Ectodermal cell (in vitro differentiated cells): Measurements from ENCODE around the gene FSTL4.

Source experiments
- H3K27ac ChIP-seq: 2 replicates; pipeline ENCODE4 v1.7.0; 2013; ENCODE audit warnings: mild to moderate bottlenecking, low read depth, low read length; ENCODE audit not compliant: insufficient read depth, poor library complexity, severe bottlenecking
- H3K27me3 ChIP-seq: 2 replicates; pipeline ENCODE4 v1.7.0; 2013; ENCODE audit warnings: mild to moderate bottlenecking, low read length; ENCODE audit not compliant: insufficient read depth, control insufficient read depth, poor library complexity, severe bottlenecking
- H3K36me3 ChIP-seq: one replicate; pipeline ENCODE4 v1.7.0; 2013; ENCODE audit warnings: low read length; ENCODE audit not compliant: control insufficient read depth, insufficient read depth
- H3K4me1 ChIP-seq: one replicate; pipeline ENCODE4 v1.7.0; 2013; ENCODE audit warnings: low read length; ENCODE audit not compliant: control insufficient read depth, insufficient read depth
- H3K4me3 ChIP-seq: 2 replicates; pipeline ENCODE4 v1.7.0; 2013; ENCODE audit warnings: low read depth, low read length, control low read depth; ENCODE audit not compliant: insufficient read depth
- H3K9me3 ChIP-seq: 2 replicates; pipeline ENCODE4 v1.7.0; 2013; ENCODE audit warnings: mild to moderate bottlenecking, low read length, moderate library complexity; ENCODE audit not compliant: control insufficient read depth
- WGBS, 2 experiments: methylation state at CpG; one replicate each; pipeline ENCODE4 v1.1.7; 2013; ENCODE audit warnings: missing lambda C conversion rate in 2 of 2; 5-methylcytosine and 5-hydroxymethylcytosine counted together

FSTL4 gene

DNA sequence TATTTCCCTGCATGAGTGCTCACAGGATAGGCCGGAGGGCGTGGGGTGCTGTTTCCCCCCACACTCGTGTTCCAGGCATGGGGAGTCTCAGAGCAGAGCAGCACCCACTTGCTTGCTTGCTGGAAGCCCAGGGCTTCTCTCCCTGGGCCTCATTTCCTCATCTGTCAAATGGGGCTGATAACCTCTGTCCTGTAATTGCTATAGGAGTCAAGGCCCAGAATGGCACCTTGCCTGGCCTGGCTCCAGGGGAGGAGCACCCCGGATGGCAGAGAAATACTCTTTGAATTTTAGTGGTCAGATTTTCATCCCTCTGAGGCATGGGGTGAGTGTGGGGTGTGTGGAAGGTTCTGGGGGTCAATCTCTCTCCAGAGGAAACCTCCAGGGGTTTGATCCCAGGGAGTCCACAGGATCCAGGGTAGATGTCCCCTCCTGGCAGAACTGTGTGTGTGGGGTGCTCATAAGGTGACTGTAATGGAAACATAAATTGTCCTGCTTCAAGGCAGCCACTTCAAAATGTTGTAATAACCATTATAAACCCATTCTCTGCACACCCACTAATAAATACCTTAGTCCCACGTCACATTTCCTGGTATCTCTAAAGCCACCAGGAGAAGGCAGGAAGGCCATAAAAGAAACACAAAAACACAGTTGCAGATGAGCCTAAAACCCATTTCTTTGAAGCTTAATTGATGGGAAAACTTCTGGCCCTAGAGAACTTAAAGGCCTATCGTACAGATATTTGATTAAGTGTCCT is 272.2 kb downstream of the FSTL4 start:
- Histone ChIP-seq H3K4me1 (no peaks in the 10 kb centered on the region), H3K27me3 (no peaks in the 10 kb centered on the region), H3K9me3 (no peaks in the 10 kb centered on the region), H3K4me3 (no peak overlapping the region), H3K36me3 (no peaks in the 10 kb centered on the region), H3K27ac (no peak overlapping the region)
- WGBS, 2 experiments, result 92 to 94% methylated on average over 5 to 6 of the region's 6 CpGs

DNA sequence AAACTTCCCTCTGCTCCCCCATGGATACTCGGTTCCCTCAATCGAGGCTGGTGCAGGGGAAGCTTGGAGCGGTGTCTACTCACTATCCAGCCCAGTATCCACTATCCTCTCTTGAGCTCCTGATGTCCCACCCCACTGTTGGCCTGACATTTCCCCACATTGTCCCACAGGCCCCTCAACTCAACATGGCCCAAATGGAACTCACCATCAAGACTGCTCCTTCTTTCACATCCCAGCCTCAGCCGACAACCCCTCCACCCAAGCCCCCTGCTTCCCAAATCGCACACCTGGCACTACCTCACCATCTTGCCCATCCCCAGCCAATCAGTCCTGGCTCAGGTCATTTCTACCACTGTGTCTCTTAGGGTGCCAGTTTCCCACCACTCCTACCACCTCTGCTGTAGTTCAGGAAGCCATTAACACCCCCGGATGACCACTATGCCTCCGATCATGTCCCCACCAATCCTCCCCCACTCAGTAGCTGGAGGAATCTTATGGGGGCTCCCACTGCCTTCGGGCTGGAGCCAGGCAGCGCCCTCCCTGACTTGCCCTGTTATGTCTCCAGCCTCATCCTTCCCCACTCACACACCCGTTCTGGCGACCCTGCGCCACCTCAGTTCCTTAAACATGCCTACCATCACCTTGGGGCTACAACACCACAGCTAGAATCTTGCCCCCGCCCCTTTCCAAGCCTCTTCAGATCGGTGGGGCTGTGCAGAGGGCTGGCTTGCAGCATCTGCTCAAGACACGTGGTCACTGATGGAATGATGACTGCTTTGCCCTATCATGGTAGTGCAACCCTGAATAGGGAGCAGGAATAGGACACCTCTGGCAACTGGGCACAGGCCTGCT is 273.6 kb downstream of the FSTL4 start:
- Histone ChIP-seq H3K9me3 (no peaks in the 10 kb centered on the region), H3K36me3 (no peaks in the 10 kb centered on the region), H3K27ac (no peak overlapping the region), H3K4me1 (no peaks in the 10 kb centered on the region), H3K4me3 (no peak overlapping the region), H3K27me3 (no peaks in the 10 kb centered on the region)
- WGBS, 2 experiments, result 93% methylated on average over 15 of the region's 15 CpGs

DNA sequence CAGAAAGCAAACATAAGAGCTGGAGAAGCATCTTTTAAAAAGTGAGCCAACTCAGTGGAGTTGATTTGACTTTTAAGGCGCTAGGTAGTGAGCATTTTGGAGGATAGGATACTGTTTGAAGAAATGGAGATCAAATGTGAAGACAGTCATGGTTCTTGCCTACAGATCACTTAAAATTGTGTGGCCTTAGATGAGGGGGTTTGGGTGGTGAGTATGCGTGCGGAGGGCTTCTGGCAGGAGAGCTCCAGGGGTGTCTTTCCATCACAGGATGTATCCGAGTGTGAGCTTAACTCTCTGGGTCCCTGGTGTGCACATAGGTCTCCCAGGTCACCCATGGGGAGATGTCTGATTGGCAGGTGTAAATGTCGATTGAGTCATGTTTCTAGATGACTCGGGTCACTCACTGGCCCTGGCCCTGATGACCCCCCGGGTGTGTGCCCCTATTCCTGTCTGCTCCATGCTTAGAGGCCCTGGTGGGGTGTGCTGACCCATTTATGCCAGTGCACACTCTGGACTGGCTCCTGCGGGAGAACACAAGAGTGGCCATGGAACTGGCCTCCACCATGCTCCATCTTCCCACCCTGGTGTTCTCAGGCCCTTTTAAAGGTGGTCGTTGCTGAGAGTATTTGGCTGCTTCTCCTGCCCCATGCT is 274.4 kb downstream of the FSTL4 start:
- Histone ChIP-seq H3K9me3 (no peaks in the 10 kb centered on the region), H3K27me3 (no peaks in the 10 kb centered on the region), H3K4me3 (no peak overlapping the region), H3K4me1 (no peaks in the 10 kb centered on the region), H3K36me3 (no peaks in the 10 kb centered on the region), H3K27ac (no peak overlapping the region)
- WGBS, 2 experiments, result 94 to 95% methylated on average over 9 of the region's 9 CpGs

DNA sequence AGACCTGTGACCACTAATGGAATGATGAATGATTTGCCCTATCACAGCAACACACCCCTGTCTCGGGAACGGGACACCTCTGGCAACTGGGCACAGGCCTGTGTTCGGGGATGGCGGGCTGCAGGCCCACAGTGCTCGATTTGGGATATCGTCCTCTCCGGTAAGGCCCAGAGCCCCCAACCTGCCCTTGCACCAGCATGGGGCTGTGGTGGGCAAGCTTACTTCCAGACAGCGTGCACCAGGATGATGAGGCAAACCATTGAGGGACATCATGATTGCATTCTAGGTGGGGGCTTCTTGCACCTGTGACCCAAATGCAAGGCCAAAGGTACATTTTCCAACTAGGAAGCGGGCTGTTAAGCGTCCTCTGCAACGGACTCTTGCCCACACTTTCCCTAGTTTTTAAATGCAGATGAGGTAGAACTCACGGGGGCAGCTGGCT is 275.4 kb downstream of the FSTL4 start:
- H3K36me3 ChIP-seq, result no peaks in the 10 kb centered on the region
- H3K4me3 ChIP-seq, result no peak overlapping the region
- H3K27ac ChIP-seq, result no peak overlapping the region
- no peaks in the 10 kb centered on the region for H3K4me1 ChIP-seq
- H3K27me3 ChIP-seq, result no peaks in the 10 kb centered on the region
- 93 to 94% methylated on average over 12 of the region's 12 CpGs for WGBS, 2 experiments
- H3K9me3 ChIP-seq, result no peaks in the 10 kb centered on the region

DNA sequence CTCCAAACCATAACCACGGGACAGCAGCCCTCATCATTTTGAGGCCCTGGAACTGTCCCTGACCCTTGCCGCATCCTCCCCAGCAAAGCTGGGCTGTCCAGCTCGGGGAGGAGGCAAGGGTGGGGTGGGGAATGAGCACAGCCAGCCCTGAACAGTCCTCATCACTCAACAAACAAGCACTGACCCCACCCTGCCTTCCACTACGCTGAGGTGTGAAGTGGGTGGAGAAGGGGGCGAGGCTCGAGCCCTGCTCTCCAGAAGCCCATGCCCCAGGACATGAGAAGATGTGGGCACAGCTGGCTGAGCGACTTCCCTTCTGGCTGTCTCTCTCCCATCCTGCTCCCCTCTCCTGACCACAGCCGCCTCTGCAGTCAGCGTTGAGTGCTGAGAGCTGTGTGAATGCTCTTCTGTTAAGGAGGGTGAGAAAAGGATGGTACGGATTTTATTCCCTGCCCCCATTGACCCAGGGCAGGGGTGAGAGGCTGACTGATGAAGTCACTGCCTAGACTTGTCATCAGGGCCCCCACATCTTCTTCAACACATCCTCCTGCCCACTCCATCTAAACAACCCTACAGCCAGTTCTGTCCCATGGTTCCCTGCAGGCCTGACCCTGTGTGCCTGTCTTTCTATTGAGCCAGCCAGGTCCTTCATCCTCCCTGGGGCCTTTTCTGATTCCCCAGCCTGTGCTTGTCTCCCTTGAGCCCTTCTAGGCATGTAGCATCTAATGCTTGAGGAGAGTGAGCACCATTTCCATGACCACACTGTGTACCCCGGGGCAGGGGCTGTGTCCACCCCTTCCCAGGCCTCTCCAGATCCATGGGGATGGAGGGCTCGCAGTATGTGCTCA is 276.0 kb downstream of the FSTL4 start:
- Histone ChIP-seq H3K4me3 (no peak overlapping the region), H3K9me3 (no peaks in the 10 kb centered on the region), H3K27ac (no peak overlapping the region), H3K4me1 (no peaks in the 10 kb centered on the region), H3K36me3 (no peaks in the 10 kb centered on the region), H3K27me3 (no peaks in the 10 kb centered on the region)
- WGBS, 2 experiments, result 92% methylated on average over 11 of the region's 12 CpGs

DNA sequence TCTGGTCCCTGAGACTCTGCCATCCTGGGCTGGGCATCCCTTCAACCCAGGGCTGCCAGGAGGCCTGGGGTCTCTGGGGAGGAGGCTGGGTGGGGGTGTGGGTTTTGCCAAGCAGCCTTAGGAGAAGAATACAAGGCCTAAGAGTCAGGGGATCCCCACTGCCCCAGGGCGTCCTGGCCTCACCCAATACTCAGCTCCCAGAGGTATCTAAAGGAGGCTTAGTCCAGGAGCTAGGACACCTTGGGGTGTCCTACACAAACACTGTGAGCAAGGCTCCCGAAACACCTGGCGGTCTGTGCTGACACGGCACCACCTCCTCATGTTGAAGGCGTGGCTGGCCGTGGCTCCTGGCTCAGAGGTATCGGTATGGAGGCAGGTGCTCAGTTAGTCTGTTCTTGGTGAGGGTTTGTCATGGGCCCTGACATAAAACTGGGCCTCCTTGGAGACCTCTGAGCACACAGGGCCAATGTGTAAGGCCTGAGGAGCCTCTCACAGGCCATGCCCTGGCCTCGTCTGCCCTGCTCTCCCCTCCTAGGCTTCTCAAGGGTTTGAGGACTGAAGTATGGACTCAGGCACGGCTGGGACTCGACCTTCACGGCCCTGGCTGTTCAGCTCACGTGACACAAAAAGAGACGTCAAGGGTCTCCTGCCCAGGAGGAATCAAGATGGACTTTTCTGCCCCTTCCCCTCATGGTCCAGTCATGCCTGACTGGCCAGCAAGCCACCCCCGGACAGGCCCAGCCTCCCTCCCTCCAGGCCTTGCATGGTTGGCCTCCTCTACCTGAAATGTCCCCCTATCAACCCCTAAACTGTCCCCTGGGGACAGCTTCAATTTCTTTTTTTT is 277.3 kb downstream of the FSTL4 start:
- Histone ChIP-seq H3K4me3 (no peak overlapping the region), H3K4me1 (no peaks in the 10 kb centered on the region), H3K27ac (no peak overlapping the region), H3K9me3 (no peaks in the 10 kb centered on the region), H3K36me3 (no peaks in the 10 kb centered on the region), H3K27me3 (no peaks in the 10 kb centered on the region)
- 94% methylated on average over 14 of the region's 14 CpGs for WGBS, 2 experiments

DNA sequence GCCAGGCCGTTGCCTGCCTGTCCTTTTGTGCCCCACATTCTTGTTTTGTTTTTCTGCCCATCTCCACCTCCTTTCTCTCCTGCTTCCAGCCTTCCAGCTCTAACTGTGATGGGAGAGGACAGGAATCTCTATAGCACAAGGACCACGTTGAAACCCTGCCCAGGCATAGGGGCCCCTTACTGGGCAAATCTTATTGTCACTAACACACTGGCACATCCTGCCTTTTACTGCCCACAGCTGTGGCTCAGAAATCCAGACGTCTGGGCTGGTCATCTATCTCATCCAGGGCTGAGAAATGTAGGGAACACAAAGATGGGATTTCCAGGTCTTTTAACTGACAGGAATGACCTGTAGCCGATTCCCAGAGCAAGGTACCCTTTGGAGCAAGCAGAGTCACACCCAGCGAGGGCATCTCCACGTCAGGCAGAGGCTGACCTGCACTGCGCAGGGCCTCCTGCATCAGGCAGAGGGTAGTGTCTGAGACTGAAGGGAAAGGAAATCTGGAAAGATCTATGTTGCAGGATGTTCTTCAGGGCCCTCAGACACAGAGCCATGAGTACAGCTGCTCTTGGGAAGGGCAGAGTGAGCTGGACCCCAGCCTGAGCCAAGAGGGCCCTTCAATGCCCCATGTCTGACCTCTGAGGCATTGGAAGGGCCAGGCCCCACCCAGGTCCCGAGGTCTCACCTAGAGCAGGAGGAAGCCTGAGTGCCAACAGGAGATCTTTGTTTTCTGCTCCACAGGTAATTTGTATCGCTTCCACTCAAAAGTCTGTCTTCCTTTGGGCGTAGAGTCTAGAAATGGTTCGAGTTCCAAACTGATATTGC is 278.8 kb downstream of the FSTL4 start:
- H3K27ac ChIP-seq, result no peak overlapping the region
- no peaks in the 10 kb centered on the region for H3K4me1 ChIP-seq
- H3K4me3 ChIP-seq, result no peak overlapping the region
- H3K9me3 ChIP-seq, result no peaks in the 10 kb centered on the region
- H3K27me3 ChIP-seq, result no peaks in the 10 kb centered on the region
- WGBS, 2 experiments, result 87 to 88% methylated on average over 11 of the region's 11 CpGs
- no peaks in the 10 kb centered on the region for H3K36me3 ChIP-seq

DNA sequence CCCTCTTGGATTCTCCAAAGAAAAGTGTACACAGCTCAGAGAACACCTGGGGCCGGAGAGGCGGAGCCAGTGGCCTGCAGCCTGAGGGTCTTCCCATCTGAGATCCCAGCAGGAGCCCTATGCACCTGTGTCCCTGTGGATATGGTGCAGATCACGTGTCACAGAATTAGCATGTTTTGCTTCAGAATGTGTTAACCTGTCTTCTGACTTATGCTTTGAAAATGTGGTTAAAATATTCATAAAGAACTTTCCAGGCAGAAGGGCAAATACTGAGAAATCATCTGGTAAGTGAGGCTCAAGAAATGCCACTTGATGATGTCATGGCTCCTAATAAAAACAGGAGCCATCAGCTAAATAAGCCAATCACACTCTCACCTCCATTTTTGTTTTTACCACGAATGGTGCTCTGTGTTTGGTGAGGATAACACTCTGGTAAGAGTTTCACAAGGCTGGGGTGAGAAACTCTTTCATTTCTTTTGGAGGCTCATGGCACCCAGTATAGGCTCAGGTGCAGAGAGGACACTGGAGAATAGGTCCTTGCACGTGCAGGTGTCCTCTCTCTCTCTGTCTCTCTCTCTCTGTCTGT is 279.8 kb downstream of the FSTL4 start:
- Histone ChIP-seq H3K27ac (no peak overlapping the region), H3K36me3 (no peaks in the 10 kb centered on the region), H3K27me3 (no peaks in the 10 kb centered on the region), H3K9me3 (no peaks in the 10 kb centered on the region), H3K4me1 (no peaks in the 10 kb centered on the region), H3K4me3 (no peak overlapping the region)
- 91% methylated on average over 5 of the region's 5 CpGs for WGBS, 2 experiments
